Measurements from ENCODE around the gene RANBP10. TPM values are rescaled to one million over a fixed set of nuclear protein-coding genes. Genes with fewer than 3 reads are reported as not detected.

RANBP10 gene
- total and polyA plus RNA-seq, 2 of the 13 experiments (the other 11 are each of a cell fraction or from before 2014, with no cell fraction given) = 9.2 to 22.7 TPM

DNA sequence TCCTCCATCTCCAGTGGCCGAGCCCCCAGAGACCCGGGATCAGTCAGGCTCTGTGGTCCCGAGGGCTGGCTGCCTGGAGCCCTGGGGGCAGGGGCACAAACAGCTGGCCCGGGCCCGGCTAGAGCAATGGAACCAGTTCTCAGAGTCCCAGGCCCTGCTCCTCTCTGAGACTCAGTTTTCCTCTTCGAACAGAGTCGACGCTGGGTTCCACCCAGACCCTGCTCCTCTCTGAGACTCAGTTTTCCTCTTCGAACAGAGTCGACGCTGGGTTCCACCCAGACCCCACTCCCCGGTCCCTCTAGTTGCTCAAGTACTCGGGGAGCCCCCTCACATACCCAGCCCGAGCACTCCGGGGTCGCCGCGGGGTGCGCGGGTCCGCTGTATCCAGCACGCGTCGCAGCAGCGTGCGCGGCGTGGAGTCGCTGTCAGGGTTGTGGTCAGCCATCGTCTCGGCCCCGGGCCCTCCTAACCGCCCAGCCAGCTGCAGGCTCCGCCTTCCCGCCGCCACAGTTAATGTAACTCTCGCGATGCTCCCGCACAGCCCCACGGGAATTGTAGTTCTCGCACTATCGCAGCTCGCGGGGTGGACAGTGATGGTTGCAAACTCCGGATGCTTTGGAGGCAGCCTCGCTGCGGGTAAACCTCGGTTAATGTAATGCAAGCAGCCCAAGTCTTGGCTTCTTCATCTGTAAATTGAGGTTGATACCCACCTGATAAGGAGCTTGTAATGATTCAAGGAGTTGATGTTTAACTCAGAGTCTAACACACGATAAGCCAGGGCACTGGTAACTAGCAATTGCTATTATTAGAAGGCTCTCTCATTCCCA lies 27.3 kb upstream of the RANBP10 start (continued):
- peak; percentile 41; the same call in 1 of the 2 replicates for TF ChIP-seq ZNF609 (CRISPR knock-in tag; IDR thresholded peaks at IDR 0.05; ENCODE audit: borderline replicate concordance)
- TF ChIP-seq, protein P1, sequence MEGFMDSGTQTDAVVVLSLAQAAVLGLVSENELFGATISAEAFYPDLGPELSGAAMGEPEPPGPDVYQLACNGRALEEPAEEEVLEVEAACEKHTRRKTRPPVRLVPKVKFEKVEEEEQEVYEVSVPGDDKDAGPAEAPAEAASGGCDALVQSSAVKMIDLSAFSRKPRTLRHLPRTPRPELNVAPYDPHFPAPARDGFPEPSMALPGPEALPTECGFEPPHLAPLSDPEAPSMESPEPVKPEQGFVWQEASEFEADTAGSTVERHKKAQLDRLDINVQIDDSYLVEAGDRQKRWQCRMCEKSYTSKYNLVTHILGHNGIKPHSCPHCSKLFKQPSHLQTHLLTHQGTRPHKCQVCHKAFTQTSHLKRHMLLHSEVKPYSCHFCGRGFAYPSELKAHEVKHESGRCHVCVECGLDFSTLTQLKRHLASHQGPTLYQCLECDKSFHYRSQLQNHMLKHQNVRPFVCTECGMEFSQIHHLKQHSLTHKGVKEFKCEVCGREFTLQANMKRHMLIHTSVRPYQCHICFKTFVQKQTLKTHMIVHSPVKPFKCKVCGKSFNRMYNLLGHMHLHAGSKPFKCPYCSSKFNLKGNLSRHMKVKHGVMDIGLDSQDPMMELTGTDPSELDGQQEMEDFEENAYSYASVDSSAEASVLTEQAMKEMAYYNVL (CRISPR knock-in tag; IDR thresholded peaks at IDR 0.05; ENCODE audit: borderline replicate concordance) = peak; percentile 76; the same call in 1 of the 2 replicates
- TF ChIP-seq WIZ (CRISPR knock-in tag; IDR thresholded peaks at IDR 0.05) = peak; percentile 63; the same call in 1 of the 2 replicates
- peak; percentile 41; the same call in 1 of the 2 replicates for TF ChIP-seq ZNF318 (CRISPR knock-in tag; IDR thresholded peaks at IDR 0.05)
- TF ChIP-seq TOE1 (CRISPR knock-in tag; IDR thresholded peaks at IDR 0.05) = peak; percentile 76; the same call in 1 of the 2 replicates
- peak; percentile 55 for TF ChIP-seq FOSL2 (CRISPR knock-in tag; IDR thresholded peaks at IDR 0.05)
- TF ChIP-seq ZNF776 (CRISPR knock-in tag; IDR thresholded peaks at IDR 0.05) = peak; percentile 52; the same call in 1 of the 2 replicates
- TF ChIP-seq ZNF557 (CRISPR knock-in tag; IDR thresholded peaks at IDR 0.05) = peak; percentile 45; the same call in 1 of the 2 replicates
- TF ChIP-seq RXRB (CRISPR knock-in tag; IDR thresholded peaks at IDR 0.05; ENCODE audit: borderline replicate concordance) = no peak; the same call in none of the 2 replicates
- TF ChIP-seq BORCS8-MEF2B (CRISPR knock-in tag; IDR thresholded peaks at IDR 0.05) = peak; percentile 95
- TF ChIP-seq TAF15 (IDR thresholded peaks at IDR 0.05; ENCODE audit: low read depth, low read length, poor library complexity, severe bottlenecking) = no peak
- TF ChIP-seq ADNP (CRISPR knock-in tag; IDR thresholded peaks at IDR 0.05) = no peak
- no peak for TF ChIP-seq PAX8 (CRISPR knock-in tag; IDR thresholded peaks at IDR 0.05; ENCODE audit: borderline replicate concordance)

Measured in HepG2 (cell line).